Gastroesophageal sphincter (tissue), 4 donors: Measurements from ENCODE around the gene OMP. TPM values are rescaled to one million over a fixed set of nuclear protein-coding genes. Genes with fewer than 3 reads are reported as not detected.

Source experiments
- ATAC-seq: fragments of 150-250 bp; one replicate; pipeline ENCODE4 v1.9.1; 2016; ENCODE audit warnings: mild to moderate bottlenecking, moderate library complexity
- H3K27ac ChIP-seq, 4 donors: fragments of 200-600 bp; sonication (generic) in 3 of 4; 1 replicate in 3 of 4; 2 replicates in 1 of 4; pipeline ENCODE4 v1.5.1; 2016 to 2019
- H3K27me3 ChIP-seq: fragments of 200-600 bp; sonication (generic); one replicate; pipeline ENCODE4 v1.5.1; 2019
- H3K36me3 ChIP-seq, 2 donors: fragments of 200-600 bp; sonication (generic); one replicate each; pipeline ENCODE4 v1.5.1; 2019; ENCODE audit warnings: control low read depth in 1 of 2
- H3K4me1 ChIP-seq, 3 donors: fragments of 200-600 bp; sonication (generic); 1 replicate in 2 of 3; 2 replicates in 1 of 3; pipeline ENCODE4 v1.5.1; 2016 to 2019; ENCODE audit warnings: control low read depth in 2 of 3
- H3K4me3 ChIP-seq, 2 donors: fragments of 200-600 bp; sonication (generic); one replicate each; pipeline ENCODE4 v1.5.1; 2019; ENCODE audit warnings: mild to moderate bottlenecking in 1 of 2, moderate library complexity in 1 of 2
- H3K9me3 ChIP-seq, 3 donors: fragments of 200-600 bp; sonication (generic); one replicate each; pipeline ENCODE4 v1.5.1; 2017 to 2019; ENCODE audit warnings: control low read depth in 2 of 3
- EP300 ChIP-seq: sonication (generic); formaldehyde crosslinking; IDR thresholded peaks from one replicate; pipeline ENCODE4 v1.6.1; 2017; ENCODE audit warnings: antibody characterized with exemption, mild to moderate bottlenecking
- POLR2A ChIP-seq, 2 donors: fragments of 450-650 bp; IDR thresholded peaks; one replicate each; pipeline ENCODE4 v1.6.1; 2017; ENCODE audit warnings: antibody characterized with exemption in 2 of 2, mild to moderate bottlenecking in 2 of 2, moderate library complexity in 1 of 2
- POLR2AphosphoS5 ChIP-seq: sonication (generic); formaldehyde crosslinking; IDR thresholded peaks from one replicate; pipeline ENCODE4 v1.6.1; 2017; ENCODE audit warnings: antibody characterized with exemption
- whole genome bisulfite sequencing, 2 donors: methylation state at CpG; one replicate each; pipeline ENCODE4 v1.1.5; 2018; ENCODE audit warnings: low coverage in 1 of 2; 5-methylcytosine and 5-hydroxymethylcytosine counted together
- total RNA-seq, 4 donors: library from RNA; depleted of rRNA; stranded (reverse); fragments of >200 nt; gene quantifications; one replicate each; pipeline ENCODE4 v1.1.0, GENCODE V29; 2016
- TF ChIP-seq, protein P1 (sequence below), 4 experiments: fragments of 200-600 bp in 2 of 4; fragments of 450-650 bp in 2 of 4; sonication (generic) in 1 of 4; IDR thresholded peaks; one replicate each; pipeline ENCODE4 v1.5.1; 2017 to 2019; ENCODE audit warnings: antibody characterized with exemption in 4 of 4, mild to moderate bottlenecking in 2 of 4, moderate library complexity in 2 of 4

The OMP gene
- total RNA-seq, 4 donors from 2014 or later: not detected

DNA sequence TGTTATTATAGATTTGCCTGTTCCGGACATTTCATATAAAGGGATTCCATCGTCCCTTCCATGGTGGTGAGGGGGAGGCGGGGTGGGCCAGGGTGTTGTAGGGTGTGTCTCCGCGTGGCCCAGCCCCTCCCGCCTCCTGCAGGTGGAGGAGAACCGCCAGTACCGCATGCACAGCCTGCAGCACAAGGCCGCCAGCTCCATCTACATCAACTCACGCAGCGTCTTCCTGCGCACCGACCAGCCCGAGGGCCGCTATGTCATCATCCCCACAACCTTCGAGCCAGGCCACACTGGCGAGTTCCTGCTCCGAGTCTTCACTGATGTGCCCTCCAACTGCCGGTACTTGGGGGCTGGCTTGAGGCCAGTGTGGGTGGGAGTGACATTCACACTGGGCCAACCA is 17.9 kb downstream of the OMP start:
- no peak overlapping the region for H3K4me3 ChIP-seq
- H3K27ac ChIP-seq: no peak overlapping the region
- H3K27me3 ChIP-seq: no peaks in the 10 kb centered on the region
- no peaks in the 10 kb centered on the region for H3K9me3 ChIP-seq
- TF ChIP-seq POLR2A (IDR thresholded peaks at IDR 0.05) (no peak), EP300 (no peak), POLR2AphosphoS5 (no peak)
- TF ChIP-seq, protein P1, sequence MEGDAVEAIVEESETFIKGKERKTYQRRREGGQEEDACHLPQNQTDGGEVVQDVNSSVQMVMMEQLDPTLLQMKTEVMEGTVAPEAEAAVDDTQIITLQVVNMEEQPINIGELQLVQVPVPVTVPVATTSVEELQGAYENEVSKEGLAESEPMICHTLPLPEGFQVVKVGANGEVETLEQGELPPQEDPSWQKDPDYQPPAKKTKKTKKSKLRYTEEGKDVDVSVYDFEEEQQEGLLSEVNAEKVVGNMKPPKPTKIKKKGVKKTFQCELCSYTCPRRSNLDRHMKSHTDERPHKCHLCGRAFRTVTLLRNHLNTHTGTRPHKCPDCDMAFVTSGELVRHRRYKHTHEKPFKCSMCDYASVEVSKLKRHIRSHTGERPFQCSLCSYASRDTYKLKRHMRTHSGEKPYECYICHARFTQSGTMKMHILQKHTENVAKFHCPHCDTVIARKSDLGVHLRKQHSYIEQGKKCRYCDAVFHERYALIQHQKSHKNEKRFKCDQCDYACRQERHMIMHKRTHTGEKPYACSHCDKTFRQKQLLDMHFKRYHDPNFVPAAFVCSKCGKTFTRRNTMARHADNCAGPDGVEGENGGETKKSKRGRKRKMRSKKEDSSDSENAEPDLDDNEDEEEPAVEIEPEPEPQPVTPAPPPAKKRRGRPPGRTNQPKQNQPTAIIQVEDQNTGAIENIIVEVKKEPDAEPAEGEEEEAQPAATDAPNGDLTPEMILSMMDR (IDR thresholded peaks at IDR 0.05): no peak
- no peaks in the 10 kb centered on the region for H3K4me1 ChIP-seq
- 89 to 94% methylated on average over 10 to 16 of the region's 19 CpGs for WGBS, 2 donors
- H3K36me3 ChIP-seq: peaks cover 0 to 75% of the 10 kb centered on the region in 2 donors
- ATAC-seq: no peak

DNA sequence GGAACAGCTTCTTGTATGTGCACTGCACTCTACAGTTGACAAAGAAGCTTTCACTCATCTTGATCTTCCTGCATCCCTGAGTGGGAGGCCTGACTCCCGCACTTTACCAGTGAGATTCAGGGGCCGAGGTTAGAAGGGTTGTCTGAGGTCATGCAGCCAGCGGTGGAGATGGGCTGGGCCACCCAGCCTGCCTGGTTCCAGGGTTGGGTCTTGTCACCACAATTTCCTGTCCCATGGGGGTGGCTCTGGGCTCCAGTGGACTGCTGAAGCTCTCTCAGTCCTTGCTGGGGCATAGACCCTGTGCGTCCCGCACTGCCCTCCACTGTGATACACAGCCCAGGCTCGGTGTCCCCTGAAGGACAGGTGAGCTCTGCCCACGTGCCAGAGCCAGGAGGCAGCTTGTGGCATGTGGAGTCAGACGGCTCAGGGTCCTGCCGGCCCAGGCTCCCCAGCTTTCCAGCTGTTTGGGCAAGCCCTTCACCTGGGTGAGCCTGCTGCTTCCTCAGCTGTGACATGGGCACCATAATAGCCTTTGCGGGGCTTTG is 18.5 kb downstream of the OMP start:
- no CpG with 5 or more reads among the region's 10 CpGs for WGBS, 2 donors

DNA sequence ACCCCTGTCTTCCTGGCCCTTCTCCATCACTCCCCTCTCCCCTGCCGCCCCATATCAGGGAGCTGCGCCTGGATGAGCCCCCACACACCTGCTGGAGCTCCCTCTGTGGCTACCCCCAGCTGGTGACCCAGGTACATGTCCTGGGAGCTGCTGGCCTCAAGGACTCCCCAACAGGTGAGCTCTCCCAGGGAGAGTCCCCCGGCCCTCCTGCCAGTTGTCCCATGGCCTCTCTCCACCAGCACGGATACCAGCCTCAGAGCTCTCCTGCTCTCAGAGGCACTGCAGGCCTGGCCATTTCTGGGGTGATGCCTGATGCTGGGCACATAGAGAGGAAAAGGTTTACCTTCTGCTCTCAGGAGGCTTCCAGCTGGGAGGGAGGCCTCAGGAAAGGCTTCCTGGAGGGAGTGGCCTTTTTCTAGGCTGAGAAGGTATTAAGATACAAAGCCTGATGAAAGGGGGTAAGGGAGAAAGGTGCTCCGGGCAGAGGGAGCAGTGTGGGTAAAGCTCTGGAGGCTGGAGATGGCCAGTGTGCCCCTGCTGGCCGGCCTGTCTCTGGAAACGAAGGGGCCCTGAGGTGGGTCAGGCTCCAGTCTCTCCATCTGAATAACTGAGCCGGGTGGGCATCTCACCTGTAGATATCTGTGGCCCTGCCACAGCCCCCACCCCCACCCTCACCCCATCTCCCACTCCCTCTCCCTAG is 19.4 kb downstream of the OMP start:
- Histone ChIP-seq H3K9me3 (no peaks in the 10 kb centered on the region), H3K4me3 (no peak overlapping the region), H3K27me3 (peaks cover 5% of the 10 kb centered on the region), H3K27ac (no peak overlapping the region), H3K36me3 (peaks cover 0 to 67% of the 10 kb centered on the region in 2 donors), H3K4me1 (peaks cover 0 to 6% (median 4%) of the 10 kb centered on the region in 3 donors)
- 85 to 94% methylated on average over 2 to 4 of the region's 8 CpGs for WGBS, 2 donors
- no peak for TF ChIP-seq POLR2A (IDR thresholded peaks at IDR 0.05)
- TF ChIP-seq POLR2AphosphoS5: no peak
- TF ChIP-seq EP300: no peak
- TF ChIP-seq, protein P1 (IDR thresholded peaks at IDR 0.05): no peak
- ATAC-seq: no peak

More for the DNA sequence above, 18.5 kb downstream of the OMP start:
- peaks cover 0 to 70% of the 10 kb centered on the region in 2 donors for H3K36me3 ChIP-seq
- no peak for ATAC-seq
- no peaks in the 10 kb centered on the region for H3K4me1 ChIP-seq
- H3K9me3 ChIP-seq: no peaks in the 10 kb centered on the region
- H3K27me3 ChIP-seq: no peaks in the 10 kb centered on the region
- TF ChIP-seq POLR2A (IDR thresholded peaks at IDR 0.05) (no peak), EP300 (no peak), POLR2AphosphoS5 (no peak)
- TF ChIP-seq, protein P1 (IDR thresholded peaks at IDR 0.05): no peak
- H3K4me3 ChIP-seq: no peak overlapping the region
- no peak overlapping the region for H3K27ac ChIP-seq

DNA sequence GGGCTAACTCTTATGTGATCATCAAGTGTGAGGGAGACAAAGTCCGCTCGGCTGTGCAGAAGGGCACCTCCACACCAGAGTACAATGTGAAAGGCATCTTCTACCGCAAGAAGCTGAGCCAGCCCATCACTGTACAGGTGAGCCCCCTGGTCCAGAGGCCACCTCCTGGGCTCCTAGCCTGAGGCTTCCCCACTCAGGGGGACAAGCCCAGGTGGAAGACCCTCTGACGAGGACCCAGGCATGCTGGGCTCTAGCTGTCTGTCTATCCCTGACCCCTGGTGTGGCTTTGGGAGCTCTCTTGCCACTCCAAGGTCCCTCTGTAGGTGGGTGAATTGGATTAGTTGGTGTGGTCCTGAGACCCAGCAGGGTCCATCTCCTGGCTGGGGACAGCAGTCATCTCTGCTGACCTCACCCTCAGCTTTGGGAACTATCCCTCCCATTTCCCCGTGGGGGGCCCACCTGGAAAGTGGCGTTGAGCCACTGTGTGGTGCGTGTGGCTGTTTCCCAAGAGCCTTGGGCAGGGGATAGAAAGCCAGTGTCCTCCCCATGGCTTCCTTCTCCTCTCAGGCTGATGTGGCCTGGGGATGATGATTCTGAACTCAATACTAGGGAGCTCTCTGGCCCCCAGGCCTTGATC is 20.1 kb downstream of the OMP start:
- no CpG with 5 or more reads among the region's 7 CpGs for WGBS, 2 donors
- peaks cover 0 to 13% (median 4%) of the 10 kb centered on the region in 3 donors for H3K4me1 ChIP-seq
- peaks cover 9% of the 10 kb centered on the region for H3K27me3 ChIP-seq
- no peaks in the 10 kb centered on the region for H3K9me3 ChIP-seq
- no peak for TF ChIP-seq POLR2AphosphoS5
- TF ChIP-seq, protein P1 (IDR thresholded peaks at IDR 0.05): no peak
- TF ChIP-seq POLR2A (IDR thresholded peaks at IDR 0.05): no peak
- no peak for TF ChIP-seq EP300
- H3K4me3 ChIP-seq: no peak overlapping the region
- no peak overlapping the region for H3K27ac ChIP-seq
- no peak for ATAC-seq
- H3K36me3 ChIP-seq: peaks cover 0 to 63% of the 10 kb centered on the region in 2 donors
